Sigmoid colon (tissue), 3 donors: ENCODE measurements around the gene FBXO10.

Source experiments
- POLR2A ChIP-seq, 2 donors: fragments of 450-650 bp; IDR thresholded peaks; one replicate each; pipeline ENCODE4 v1.6.1; 2016; ENCODE audit warnings: antibody characterized with exemption in 2 of 2, mild to moderate bottlenecking in 2 of 2, moderate library complexity in 2 of 2
- TF ChIP-seq, protein P1 (sequence below), 4 experiments: fragments of 450-650 bp in 3 of 4; fragments of 200-600 bp in 1 of 4; IDR thresholded peaks; one replicate each; pipeline ENCODE4 v1.5.1; 2016 to 2019; ENCODE audit warnings: antibody characterized with exemption in 4 of 4, mild to moderate bottlenecking in 3 of 4, moderate library complexity in 2 of 4

DNA sequence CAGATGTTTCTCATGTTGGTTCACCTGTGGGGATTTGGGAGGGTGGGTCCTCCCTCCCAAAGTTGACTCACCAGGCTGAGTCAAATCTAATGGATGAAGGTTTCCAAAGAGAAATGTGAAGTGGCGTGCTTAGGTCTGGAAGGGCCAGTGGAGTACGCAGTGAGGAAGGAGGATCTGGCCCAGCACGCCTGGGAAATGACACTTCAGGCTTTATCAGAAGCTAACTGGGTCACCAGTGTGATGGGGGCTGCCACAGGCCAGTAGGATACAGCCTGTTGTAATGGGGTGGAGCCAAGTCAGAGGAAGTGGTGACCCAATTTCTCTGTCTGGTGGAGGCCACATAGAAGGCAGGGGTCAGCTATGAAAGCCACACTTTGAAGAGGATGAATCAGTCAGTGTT, 72.4 kb downstream of the FBXO10 start:
- TF ChIP-seq POLR2A (IDR thresholded peaks at IDR 0.05): no peak
- TF ChIP-seq, protein P1, sequence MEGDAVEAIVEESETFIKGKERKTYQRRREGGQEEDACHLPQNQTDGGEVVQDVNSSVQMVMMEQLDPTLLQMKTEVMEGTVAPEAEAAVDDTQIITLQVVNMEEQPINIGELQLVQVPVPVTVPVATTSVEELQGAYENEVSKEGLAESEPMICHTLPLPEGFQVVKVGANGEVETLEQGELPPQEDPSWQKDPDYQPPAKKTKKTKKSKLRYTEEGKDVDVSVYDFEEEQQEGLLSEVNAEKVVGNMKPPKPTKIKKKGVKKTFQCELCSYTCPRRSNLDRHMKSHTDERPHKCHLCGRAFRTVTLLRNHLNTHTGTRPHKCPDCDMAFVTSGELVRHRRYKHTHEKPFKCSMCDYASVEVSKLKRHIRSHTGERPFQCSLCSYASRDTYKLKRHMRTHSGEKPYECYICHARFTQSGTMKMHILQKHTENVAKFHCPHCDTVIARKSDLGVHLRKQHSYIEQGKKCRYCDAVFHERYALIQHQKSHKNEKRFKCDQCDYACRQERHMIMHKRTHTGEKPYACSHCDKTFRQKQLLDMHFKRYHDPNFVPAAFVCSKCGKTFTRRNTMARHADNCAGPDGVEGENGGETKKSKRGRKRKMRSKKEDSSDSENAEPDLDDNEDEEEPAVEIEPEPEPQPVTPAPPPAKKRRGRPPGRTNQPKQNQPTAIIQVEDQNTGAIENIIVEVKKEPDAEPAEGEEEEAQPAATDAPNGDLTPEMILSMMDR (IDR thresholded peaks at IDR 0.05): no peak
